ENCODE results near the gene RHOT2. TPM values are rescaled to one million over a fixed set of nuclear protein-coding genes. Genes with fewer than 3 reads are reported as not detected.

The RHOT2 gene
- total and polyA plus RNA-seq, 2 of the 8 experiments (the other 6 are each of a cell fraction or from before 2014, with no cell fraction given) = 149 to 194 TPM

DNA sequence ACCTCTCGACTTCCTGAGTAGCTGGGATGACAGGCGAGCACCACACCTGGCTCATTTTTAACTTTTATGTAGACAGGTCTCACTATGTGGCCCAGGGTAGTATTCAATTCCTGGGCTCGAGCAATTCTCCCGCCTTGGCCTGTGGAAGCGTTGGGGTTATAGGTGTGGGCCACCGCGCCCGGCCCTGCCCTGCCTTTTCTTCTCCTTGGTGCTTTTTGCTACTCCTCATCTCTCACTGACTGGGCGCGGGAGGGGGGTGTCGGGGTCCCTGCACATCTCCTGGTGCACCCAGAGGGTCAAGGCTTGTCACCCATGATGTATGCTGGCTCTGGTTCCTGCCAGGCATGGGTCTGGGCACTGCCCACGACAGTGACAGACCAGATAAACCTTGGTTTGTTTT is 23.4 kb upstream of the RHOT2 start:
- CTCF ChIA-PET (ENCODE audit: partially characterized antibody) = interaction anchor here (1.1 to 3.4 kb wide), 4 partner anchors 9 to 64 kb away, joined by 3 to 22 read pairs (median 3); no protein-coding TSS in a partner anchor
- H3K9ac ChIP-seq (replicated peaks in 1 of 4; ENCODE audit: extremely low read depth in 1 of 4, low read depth in 3 of 4, low read length in 3 of 4) = no peak overlapping the region

More for the DNA sequence above, 23.4 kb upstream of the RHOT2 start:
- peaks cover 14% of the 10 kb centered on the region for H3K23me2 ChIP-seq (ENCODE audit: low read depth, low read length)
- H3K4me1 ChIP-seq (replicated peaks in 1 of 4; ENCODE audit: control insufficient read depth in 3 of 4, insufficient read depth in 4 of 4, low read length in 3 of 4) = peaks cover 0 to 13% (median 9%) of the 10 kb centered on the region in 4 experiments; a peak in 6 of 7 replicates
- H4K5ac ChIP-seq (ENCODE audit: insufficient read length, low read depth, low read length) = no peak overlapping the region
- no peak overlapping the region for H4K91ac ChIP-seq (replicated peaks; ENCODE audit: insufficient read length, low read length)
- no peak overlapping the region for H3K4me2 ChIP-seq (ENCODE audit: insufficient read depth in 1 of 2, low read depth in 2 of 2, low read length in 2 of 2)
- no peak overlapping the region for H2BK15ac ChIP-seq (ENCODE audit: low read length)
- POLR2A ChIA-PET (ENCODE audit: partially characterized antibody) = interaction anchor here (0.6 to 1.9 kb wide), 3 partner anchors 10 to 14 kb away, joined by 3 to 4 read pairs (median 3); partner anchors contain the start of gene WFIKKN1
- peaks cover 0 to 7% of the 10 kb centered on the region in 2 experiments for H4K20me1 ChIP-seq (replicated peaks in 1 of 2; ENCODE audit: control insufficient read depth in 1 of 2, insufficient read depth in 2 of 2, low read length in 2 of 2)
- no peak overlapping the region for H2AK5ac ChIP-seq (ENCODE audit: low read depth, low read length)
- H2BK120ac ChIP-seq (replicated peaks; ENCODE audit: low read depth, low read length) = no peak overlapping the region
- DNase-seq (ENCODE audit: low read depth in 1 of 2, low spot score in 2 of 2) (no peak), FAIRE-seq (no peak)
- no peak overlapping the region for H4K8ac ChIP-seq (ENCODE audit: extremely low read depth, insufficient read depth, low read length)
- WGBS, 2 experiments (ENCODE audit: extremely low coverage in 1 of 2, insufficient coverage in 1 of 2, insufficient read length in 1 of 2, insufficient replicate concordance in 2 of 2, low coverage in 1 of 2, low lambda C conversion rate in 2 of 2, missing lambda C conversion rate in 1 of 2) = 89% methylated on average over 12 of the region's 12 CpGs; no CpG with 5 or more reads in 1 of the 2 experiments
- no peak overlapping the region for H3K27ac ChIP-seq (ENCODE audit: low read depth, low read length)
- no peak overlapping the region for H3K4ac ChIP-seq (replicated peaks; ENCODE audit: insufficient read length, low read depth, low read length)
- no peak overlapping the region for H2BK5ac ChIP-seq (ENCODE audit: low read depth, low read length)
- H2BK12ac ChIP-seq (ENCODE audit: low read depth, low read length) = no peak overlapping the region
- H2AFZ ChIP-seq (ENCODE audit: low read length) = no peak overlapping the region
- H3K79me2 ChIP-seq (ENCODE audit: control insufficient read depth in 1 of 2, insufficient read depth in 2 of 2, low read length in 2 of 2) = peaks cover 0 to 2% of the 10 kb centered on the region in 2 experiments; a peak in 1 of 4 replicates
- H2BK20ac ChIP-seq (ENCODE audit: low read length) = no peak overlapping the region
- H3K23ac ChIP-seq (ENCODE audit: insufficient read length) = no peak overlapping the region
- no peaks in the 10 kb centered on the region for H3K36me3 ChIP-seq (ENCODE audit: control insufficient read depth in 2 of 4, insufficient read depth in 4 of 4, low read length in 3 of 4)
- TF ChIP-seq KDM4A (IDR thresholded peaks at IDR 0.05; ENCODE audit: low read depth, low read length, severe bottlenecking) (no peak), SIX5 (IDR thresholded peaks at IDR 0.05; ENCODE audit: low read depth, low read length) (no peak), YY1 (IDR thresholded peaks at IDR 0.05; ENCODE audit: low read depth, low read length) (no peak)
- TF ChIP-seq, protein P1, sequence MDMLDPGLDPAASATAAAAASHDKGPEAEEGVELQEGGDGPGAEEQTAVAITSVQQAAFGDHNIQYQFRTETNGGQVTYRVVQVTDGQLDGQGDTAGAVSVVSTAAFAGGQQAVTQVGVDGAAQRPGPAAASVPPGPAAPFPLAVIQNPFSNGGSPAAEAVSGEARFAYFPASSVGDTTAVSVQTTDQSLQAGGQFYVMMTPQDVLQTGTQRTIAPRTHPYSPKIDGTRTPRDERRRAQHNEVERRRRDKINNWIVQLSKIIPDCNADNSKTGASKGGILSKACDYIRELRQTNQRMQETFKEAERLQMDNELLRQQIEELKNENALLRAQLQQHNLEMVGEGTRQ (IDR thresholded peaks at IDR 0.05; ENCODE audit: low read length) = no peak
- H3K9me3 ChIP-seq (ENCODE audit: insufficient read depth in 2 of 2, low read depth in 1 of 2, low read length in 1 of 2) = no peaks in the 10 kb centered on the region
- peaks cover 0 to 5% (median 1%) of the 10 kb centered on the region in 4 experiments; a peak in 2 of 7 replicates for H3K27me3 ChIP-seq (replicated peaks in 1 of 4; ENCODE audit: control insufficient read depth in 3 of 4, extremely low read depth in 1 of 4, insufficient read depth in 3 of 4, low read length in 3 of 4)
- H3K79me1 ChIP-seq (ENCODE audit: low read depth, low read length) = no peaks in the 10 kb centered on the region; the same call in 1 of the 2 replicates
- no peak overlapping the region for H3K18ac ChIP-seq (ENCODE audit: extremely low read depth, low read length)
- H3K56ac ChIP-seq (replicated peaks; ENCODE audit: insufficient read length, low read depth, low read length) = no peak overlapping the region
- H3K14ac ChIP-seq (ENCODE audit: insufficient read length) = no peak overlapping the region
- no peak overlapping the region for H3K4me3 ChIP-seq (ENCODE audit: extremely low read depth in 1 of 4, insufficient read depth in 2 of 4, low read depth in 3 of 4, low read length in 4 of 4)

Data from H1 (cell line).